Astrocyte (in vitro differentiated cells and primary cell): ENCODE data around the gene ARHGDIA.

Source experiments
- EZH2 ChIP-seq: IDR thresholded peaks from 2 replicates; pipeline ENCODE4 v1.6.1; 2012; ENCODE audit warnings: mild to moderate bottlenecking, low read length, inconsistent platforms; ENCODE audit not compliant: insufficient read depth
- TF ChIP-seq, protein P1 (sequence below): IDR thresholded peaks from 2 replicates; pipeline ENCODE4 v1.5.1; 2011; ENCODE audit warnings: low read depth, mild to moderate bottlenecking, inconsistent platforms, low read length, moderate library complexity; ENCODE audit not compliant: insufficient read depth

DNA sequence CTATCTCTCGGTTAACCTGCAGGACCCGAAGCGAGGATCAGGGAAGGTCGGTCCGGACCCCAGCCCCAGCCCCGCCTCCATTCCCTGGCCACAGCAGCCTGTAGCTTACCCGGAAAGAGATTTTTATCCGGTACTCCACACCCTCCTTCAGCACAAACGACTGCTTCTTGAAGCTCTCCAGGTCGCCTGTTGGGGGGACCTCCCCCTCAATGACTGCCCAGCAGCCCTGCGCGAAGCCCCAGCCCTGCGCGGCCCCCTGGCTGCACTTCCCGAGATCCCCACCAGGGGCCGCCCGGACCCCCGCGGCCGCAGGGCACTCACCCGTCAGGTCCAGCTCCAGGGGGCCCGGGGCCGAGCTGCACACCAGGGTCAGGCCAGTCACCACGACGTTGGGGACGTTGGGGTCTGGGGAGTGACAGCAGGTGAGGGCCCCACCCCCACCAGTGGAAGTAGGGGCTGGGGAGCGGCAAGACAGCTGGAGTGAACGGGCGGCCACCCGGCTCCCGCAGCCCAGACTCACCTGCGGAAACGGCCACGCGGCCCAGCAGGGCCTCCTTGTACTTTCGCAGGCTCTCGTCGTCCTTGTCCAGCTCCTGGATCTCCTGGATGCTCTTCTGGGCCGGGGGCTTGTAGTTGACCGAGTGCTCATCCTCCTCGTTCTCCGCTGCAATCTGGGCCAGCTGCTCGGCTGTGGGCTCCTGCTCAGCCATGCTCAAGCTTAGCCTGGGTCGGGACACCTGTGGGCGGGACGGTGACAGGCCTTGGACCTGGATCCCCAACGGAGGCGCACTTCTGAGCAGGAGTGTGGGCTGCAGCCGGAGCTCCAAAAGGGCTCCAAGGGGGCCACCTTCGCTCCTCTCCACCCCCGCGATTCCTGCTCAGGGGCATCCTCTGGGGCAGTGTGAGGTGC is 1.7 kb downstream of the ARHGDIA start:
- TF ChIP-seq, protein P1, sequence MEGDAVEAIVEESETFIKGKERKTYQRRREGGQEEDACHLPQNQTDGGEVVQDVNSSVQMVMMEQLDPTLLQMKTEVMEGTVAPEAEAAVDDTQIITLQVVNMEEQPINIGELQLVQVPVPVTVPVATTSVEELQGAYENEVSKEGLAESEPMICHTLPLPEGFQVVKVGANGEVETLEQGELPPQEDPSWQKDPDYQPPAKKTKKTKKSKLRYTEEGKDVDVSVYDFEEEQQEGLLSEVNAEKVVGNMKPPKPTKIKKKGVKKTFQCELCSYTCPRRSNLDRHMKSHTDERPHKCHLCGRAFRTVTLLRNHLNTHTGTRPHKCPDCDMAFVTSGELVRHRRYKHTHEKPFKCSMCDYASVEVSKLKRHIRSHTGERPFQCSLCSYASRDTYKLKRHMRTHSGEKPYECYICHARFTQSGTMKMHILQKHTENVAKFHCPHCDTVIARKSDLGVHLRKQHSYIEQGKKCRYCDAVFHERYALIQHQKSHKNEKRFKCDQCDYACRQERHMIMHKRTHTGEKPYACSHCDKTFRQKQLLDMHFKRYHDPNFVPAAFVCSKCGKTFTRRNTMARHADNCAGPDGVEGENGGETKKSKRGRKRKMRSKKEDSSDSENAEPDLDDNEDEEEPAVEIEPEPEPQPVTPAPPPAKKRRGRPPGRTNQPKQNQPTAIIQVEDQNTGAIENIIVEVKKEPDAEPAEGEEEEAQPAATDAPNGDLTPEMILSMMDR: peak; percentile 33
- TF ChIP-seq EZH2: no peak
